Left ventricle myocardium inferior (tissue), 1 donor: ENCODE data around the gene SERAC1. TPM values are rescaled to one million over a fixed set of nuclear protein-coding genes. Genes with fewer than 3 reads are reported as not detected.

Experiments used
- DNase-seq: peaks from one replicate; pipeline ENCODE4 v3.0.0-alpha.2; 2020
- H3K27ac ChIP-seq: fragments of 200-600 bp; replicated peaks from 2 replicates; pipeline ENCODE4 v1.8.0; 2021
- H3K27me3 ChIP-seq: fragments of 200-600 bp; 2 replicates; pipeline ENCODE4 v1.8.0; 2021; ENCODE audit warnings: low read depth
- H3K36me3 ChIP-seq: fragments of 200-600 bp; 2 replicates; pipeline ENCODE4 v1.8.0; 2021
- H3K4me1 ChIP-seq: fragments of 200-600 bp; 2 replicates; pipeline ENCODE4 v1.8.0; 2021
- H3K4me3 ChIP-seq: fragments of 200-600 bp; 2 replicates; pipeline ENCODE4 v1.8.0; 2021; ENCODE audit warnings: mild to moderate bottlenecking, moderate library complexity
- H3K9me3 ChIP-seq: fragments of 200-600 bp; replicated peaks from 2 replicates; pipeline ENCODE4 v1.8.0; 2021
- intact Hi-C: fragments of 100-400 bp; cut with micrococcal nuclease; formaldehyde crosslinking; loops from one replicate; pipeline ENCODE4 v1.11.0; 2022
- total RNA-seq: library from RNA; stranded (reverse); fragmentation: NEBNext Ultra II Directional; extraction: Animal tissue kit (Norgen Biotek cat#: 25700); gene quantifications from one replicate; pipeline ENCODE4 v1.2.1, GENCODE V29; 2021
- TF ChIP-seq, protein P1 (sequence below): fragments of 200-600 bp; IDR thresholded peaks from 2 replicates; pipeline ENCODE4 v1.8.0; 2021; ENCODE audit warnings: antibody characterized with exemption, mild to moderate bottlenecking, borderline replicate concordance
- donor health status: DM: no; HTN: yes; CAD: no; lungs with severe emphysema.

SERAC1 gene
- total RNA-seq, 1 donor from 2014 or later = 5.1 TPM

DNA sequence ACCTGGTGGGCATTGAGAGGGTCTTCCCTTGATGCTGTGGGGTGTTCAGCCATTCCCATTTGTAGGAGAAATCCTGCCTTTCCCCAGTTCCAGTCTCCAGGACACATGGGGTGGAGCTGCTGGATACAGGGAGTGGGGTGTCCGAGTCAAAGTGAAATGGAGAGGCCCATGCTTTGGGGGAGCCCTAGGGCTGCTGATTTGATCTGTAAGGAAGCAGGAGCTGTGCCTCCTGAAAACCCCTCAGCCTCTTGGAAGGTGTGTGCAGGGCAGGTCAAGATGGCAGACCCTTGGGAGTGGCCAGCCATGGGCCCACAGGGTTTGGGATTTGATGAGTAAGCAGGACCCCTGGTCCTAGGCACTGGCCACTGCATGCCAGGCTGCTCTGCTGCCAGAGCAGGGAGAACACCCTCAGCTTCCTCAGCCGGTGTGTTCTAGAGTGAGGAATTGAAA lies 82.0 kb downstream of the SERAC1 start:
- H3K27ac ChIP-seq = no peak overlapping the region

DNA sequence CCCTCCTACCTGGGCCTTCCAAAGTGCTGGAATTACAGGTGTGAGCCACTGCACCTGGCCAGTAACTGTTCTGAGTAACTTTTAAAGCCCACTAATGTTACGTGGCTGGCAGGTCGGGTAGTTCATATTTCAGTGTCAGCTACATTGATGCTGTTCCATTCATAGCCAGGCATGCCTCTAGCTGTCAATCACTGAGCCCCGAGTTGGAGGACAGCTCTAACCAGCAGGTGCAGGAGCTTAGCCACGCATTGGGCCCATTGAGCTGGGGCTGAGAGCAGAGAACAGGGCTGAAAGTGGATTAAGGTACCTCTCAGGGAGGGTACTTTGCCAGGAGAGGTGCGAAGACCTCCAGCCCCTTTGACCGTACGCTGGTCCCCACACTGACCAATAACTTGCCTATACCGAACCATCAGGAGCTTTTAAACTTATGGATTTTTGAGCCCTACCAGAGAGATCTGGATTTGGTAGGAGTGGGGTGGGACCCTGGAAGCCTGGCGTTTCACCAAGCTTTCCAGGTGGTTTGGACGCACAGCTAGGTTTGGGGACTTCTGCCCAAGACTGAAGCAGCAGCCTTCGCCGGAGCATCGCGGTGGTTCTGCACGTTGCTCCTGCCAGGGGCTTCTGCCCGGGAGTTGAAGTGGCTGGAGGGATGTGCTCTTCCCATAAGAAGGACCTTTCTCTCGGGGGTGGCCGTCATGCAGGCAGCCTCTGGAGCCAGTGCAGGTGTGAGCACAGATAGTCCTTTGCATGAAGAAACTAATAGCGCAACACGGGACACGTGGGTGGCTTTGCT lies 82.6 kb downstream of the SERAC1 start:
- peaks cover 81% of the 10 kb centered on the region for H3K36me3 ChIP-seq

More for the DNA sequence above, 82.0 kb downstream of the SERAC1 start:
- H3K36me3 ChIP-seq = peaks cover 77% of the 10 kb centered on the region
- H3K4me3 ChIP-seq = no peak overlapping the region
- intact Hi-C loops = no loop called here
- peaks cover 12% of the 10 kb centered on the region for H3K4me1 ChIP-seq
- no peaks in the 10 kb centered on the region for H3K27me3 ChIP-seq
- TF ChIP-seq, protein P1, sequence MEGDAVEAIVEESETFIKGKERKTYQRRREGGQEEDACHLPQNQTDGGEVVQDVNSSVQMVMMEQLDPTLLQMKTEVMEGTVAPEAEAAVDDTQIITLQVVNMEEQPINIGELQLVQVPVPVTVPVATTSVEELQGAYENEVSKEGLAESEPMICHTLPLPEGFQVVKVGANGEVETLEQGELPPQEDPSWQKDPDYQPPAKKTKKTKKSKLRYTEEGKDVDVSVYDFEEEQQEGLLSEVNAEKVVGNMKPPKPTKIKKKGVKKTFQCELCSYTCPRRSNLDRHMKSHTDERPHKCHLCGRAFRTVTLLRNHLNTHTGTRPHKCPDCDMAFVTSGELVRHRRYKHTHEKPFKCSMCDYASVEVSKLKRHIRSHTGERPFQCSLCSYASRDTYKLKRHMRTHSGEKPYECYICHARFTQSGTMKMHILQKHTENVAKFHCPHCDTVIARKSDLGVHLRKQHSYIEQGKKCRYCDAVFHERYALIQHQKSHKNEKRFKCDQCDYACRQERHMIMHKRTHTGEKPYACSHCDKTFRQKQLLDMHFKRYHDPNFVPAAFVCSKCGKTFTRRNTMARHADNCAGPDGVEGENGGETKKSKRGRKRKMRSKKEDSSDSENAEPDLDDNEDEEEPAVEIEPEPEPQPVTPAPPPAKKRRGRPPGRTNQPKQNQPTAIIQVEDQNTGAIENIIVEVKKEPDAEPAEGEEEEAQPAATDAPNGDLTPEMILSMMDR = no peak
- no peak for DNase-seq
- H3K9me3 ChIP-seq = no peaks in the 10 kb centered on the region

GRCh38 chr6:158083455-158084325 lies 84.4 kb downstream of the SERAC1 start:
- no peaks in the 10 kb centered on the region for H3K27me3 ChIP-seq
- H3K4me3 ChIP-seq = no peak overlapping the region
- H3K36me3 ChIP-seq = peaks cover 85% of the 10 kb centered on the region
- TF ChIP-seq, protein P1 = no peak
- peaks cover 12% of the 10 kb centered on the region for H3K4me1 ChIP-seq
- no peak for DNase-seq
- intact Hi-C loops = no loop called here
- no peak overlapping the region for H3K27ac ChIP-seq
- H3K9me3 ChIP-seq = no peaks in the 10 kb centered on the region

More for the DNA sequence above, 82.6 kb downstream of the SERAC1 start:
- DNase-seq = no peak
- H3K27me3 ChIP-seq = no peaks in the 10 kb centered on the region
- H3K4me3 ChIP-seq = no peak overlapping the region
- intact Hi-C loops = no loop called here
- no peaks in the 10 kb centered on the region for H3K9me3 ChIP-seq
- no peak overlapping the region for H3K27ac ChIP-seq
- TF ChIP-seq, protein P1 = no peak
- peaks cover 12% of the 10 kb centered on the region for H3K4me1 ChIP-seq

GRCh38 chr6:158081657-158081935 lies 86.5 kb downstream of the SERAC1 start:
- H3K36me3 ChIP-seq = peaks cover 95% of the 10 kb centered on the region
- no peaks in the 10 kb centered on the region for H3K4me1 ChIP-seq
- TF ChIP-seq, protein P1 = no peak
- no peaks in the 10 kb centered on the region for H3K27me3 ChIP-seq
- DNase-seq = no peak
- H3K9me3 ChIP-seq = no peaks in the 10 kb centered on the region
- no peak overlapping the region for H3K4me3 ChIP-seq
- no peak overlapping the region for H3K27ac ChIP-seq
- intact Hi-C loops = no loop called here

DNA sequence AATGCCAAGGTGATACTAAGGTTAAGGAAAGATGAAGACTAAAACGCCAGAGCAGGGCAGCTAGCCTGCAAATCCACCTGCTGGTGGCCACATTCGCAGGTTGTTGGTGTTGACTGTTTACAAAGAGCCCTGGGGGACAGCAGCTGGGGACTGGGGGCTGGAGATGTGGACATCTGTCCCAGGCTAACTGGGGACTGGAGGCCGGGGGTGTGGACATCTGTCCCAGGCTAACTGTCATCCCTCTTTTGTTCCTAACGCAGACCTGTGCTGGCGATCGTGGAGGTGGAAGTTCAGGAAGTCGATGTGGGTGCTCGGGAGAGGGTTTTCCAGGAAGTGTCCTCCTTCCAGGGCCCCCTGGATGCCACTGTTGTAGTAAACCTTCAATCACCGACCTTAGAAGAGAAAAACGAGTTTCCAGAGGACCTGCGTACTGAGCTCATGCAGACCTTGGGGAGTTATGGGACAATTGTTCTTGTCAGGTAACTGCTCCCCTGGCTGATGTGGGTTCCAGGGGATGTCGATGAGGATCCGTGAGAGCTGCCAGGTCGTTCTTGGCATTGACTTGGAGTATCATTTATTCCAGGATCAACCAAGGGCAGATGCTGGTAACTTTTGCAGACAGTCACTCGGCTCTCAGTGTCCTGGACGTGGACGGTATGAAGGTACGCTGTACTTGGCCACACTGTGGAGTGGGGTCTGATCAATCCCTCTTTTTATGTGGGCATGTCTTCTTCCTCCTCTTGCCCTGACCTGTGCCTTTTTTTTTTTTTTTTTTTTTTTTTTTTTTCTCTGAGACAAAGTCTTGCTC lies 87.0 kb downstream of the SERAC1 start:
- TF ChIP-seq, protein P1 = no peak
- Histone ChIP-seq H3K27ac (no peak overlapping the region), H3K4me1 (no peaks in the 10 kb centered on the region), H3K9me3 (no peaks in the 10 kb centered on the region), H3K36me3 (peaks cover 94% of the 10 kb centered on the region), H3K4me3 (no peak overlapping the region), H3K27me3 (no peaks in the 10 kb centered on the region)
- no peak for DNase-seq
- intact Hi-C loops = no loop called here
